ENCODE results near the gene PCDHGA3. TPM values are rescaled to one million over a fixed set of nuclear protein-coding genes. Genes with fewer than 3 reads are reported as not detected.
"Not testable (repeated sequence)": the region's sequence is repeated elsewhere in the genome, so short reads cannot be mapped to it uniquely, and the experiment has no call there.

PCDHGA3 gene
- total and polyA plus RNA-seq, 12 donors = 0.27 to 6.2 (median 2.2) TPM

GRCh38 chr5:141387557-141388311 lies 44.1 kb downstream of the PCDHGA3 start, which contains the start of gene PCDHGB4:
Gene PCDHGB4, plus strand, starts transcription at chr5:141387698. Its CDS starts 187 bp downstream, at chr5:141387885.
- WGBS, 4 donors = 8 to 18% (median 11%) methylated on average over 17 to 22 of the region's 40 CpGs
- not testable (repeated sequence) for H3K27me3 ChIP-seq
- H3K4me3 ChIP-seq = peak within 1 kb of the TSS in 1 of 4 donors; percentile 20

GRCh38 chr5:141388661-141389060 lies 45.0 kb downstream of the PCDHGA3 start:
- no peak for TF ChIP-seq POLR2A (IDR thresholded peaks at IDR 0.05)
- no peaks in the 10 kb centered on the region for H3K36me3 ChIP-seq (replicated peaks in 1 of 2)
- DNase-seq = no peak
- WGBS, 4 donors = 42 to 59% (median 48%) methylated on average over 10 of the region's 10 CpGs
- H3K4me3 ChIP-seq = no peak overlapping the region
- H3K9me3 ChIP-seq (replicated peaks in 1 of 3) = peaks cover 0 to 40% (median 14%) of the 10 kb centered on the region in 3 donors
- H3K27me3 ChIP-seq = no peaks in the 10 kb centered on the region
- intact Hi-C loops (cut with DNase I) = no loop called here
- H3K4me1 ChIP-seq (replicated peaks in 1 of 2) = no peaks in the 10 kb centered on the region
- no peak overlapping the region for H3K27ac ChIP-seq

More at GRCh38 chr5:141387557-141388311, 44.1 kb downstream of the PCDHGA3 start, which contains the start of gene PCDHGB4:
- H3K36me3 ChIP-seq (replicated peaks in 1 of 2); DNase-seq; H3K27ac ChIP-seq; intact Hi-C loops (cut with DNase I); H3K4me1 ChIP-seq (replicated peaks in 1 of 2): not testable (repeated sequence)
- peak in 3 of 6 experiments; percentile 5 to 28 (median 12) for TF ChIP-seq CTCF (IDR thresholded peaks at IDR 0.05)
- H3K9me3 ChIP-seq (replicated peaks in 1 of 3) = peaks cover 0 to 35% (median 14%) of the 10 kb centered on the region in 3 donors

- TF ChIP-seq CTCF (IDR thresholded peaks at IDR 0.05) (no peak), POLR2A (IDR thresholded peaks at IDR 0.05) (no peak)
- Histone ChIP-seq H3K4me3 (no peak overlapping the region), H3K9me3 (replicated peaks in 1 of 3) (peaks cover 0 to 47% (median 14%) of the 10 kb centered on the region in 3 donors), H3K36me3 (replicated peaks in 1 of 2) (no peaks in the 10 kb centered on the region), H3K27me3 (no peaks in the 10 kb centered on the region), H3K27ac (no peak overlapping the region), H3K4me1 (replicated peaks in 1 of 2) (no peaks in the 10 kb centered on the region)
- peak in 1 of 7 donors; percentile 20 for DNase-seq
- intact Hi-C loops (cut with DNase I) = no loop called here
- 30 to 63% (median 35%) methylated on average over 12 to 77 of the region's 77 CpGs for WGBS, 4 donors
Observed at GRCh38 chr5:141389153-141390042, 45.8 kb downstream of the PCDHGA3 start.

GRCh38 chr5:141392429-141393198 lies 49.0 kb downstream of the PCDHGA3 start, which contains the start of gene PCDHGA8:
Gene PCDHGA8, plus strand, starts transcription at chr5:141392633. Its CDS starts 181 bp downstream, at chr5:141392814.
- Histone ChIP-seq H3K4me3 (no peak within 1 kb of the TSS), H3K9me3 (replicated peaks in 1 of 3) (peaks cover 5 to 49% (median 15%) of the 10 kb centered on the region in 3 donors), H3K27ac (no peak within 1 kb of the TSS), H3K27me3 (no peaks in the 10 kb centered on the region), H3K4me1 (replicated peaks in 1 of 2) (no peaks in the 10 kb centered on the region), H3K36me3 (replicated peaks in 1 of 2) (no peaks in the 10 kb centered on the region)
- WGBS, 4 donors = 21 to 35% (median 25%) methylated on average over 35 to 38 of the region's 38 CpGs
- DNase-seq = no peak
- intact Hi-C loops (cut with DNase I) = no loop called here
- TF ChIP-seq CTCF (IDR thresholded peaks at IDR 0.05) (no peak), POLR2A (IDR thresholded peaks at IDR 0.05) (no peak)
